H1 (cell line): ENCODE measurements around the gene BTG3. TPM values are rescaled to one million over a fixed set of nuclear protein-coding genes. Genes with fewer than 3 reads are reported as not detected.
A peak's percentile ranks its signal among the peaks of the same experiment; 100 is the strongest.

Experiments
- CTCF ChIA-PET: fragments of 300-600 bp; sonication (Branson Sonifier 250); formaldehyde crosslinking; loops from one replicate; lab custom pipeline; 2021; ENCODE audit not compliant: partially characterized antibody; lab: Charles Lee
- POLR2A ChIA-PET: fragments of 300-600 bp; sonication (Branson Sonifier 250); formaldehyde crosslinking; loops from one replicate; lab custom pipeline; 2021; ENCODE audit warnings: inconsistent platforms; ENCODE audit not compliant: partially characterized antibody; lab: Charles Lee
- DNase-seq, 2 experiments: peaks; one replicate each; pipeline versions ENCODE4 v3.0.0 to v3.0.0-alpha.2; 2010 to 2022; ENCODE audit warnings: low spot score in 2 of 2, low read depth in 1 of 2, mixed read lengths in 1 of 2
- FAIRE-seq: peaks from 2 replicates; lab custom pipeline; 2011; peaks lifted over from hg19 to GRCh38; lab: Jason Lieb, UNC
- H2AFZ ChIP-seq: 2 replicates; pipeline ENCODE4 v1.8.1; 2012; ENCODE audit warnings: low read length, inconsistent platforms
- H2AK5ac ChIP-seq: 2 replicates; pipeline ENCODE4 v1.6.1; 2013; ENCODE audit warnings: low read depth, low read length
- H2BK120ac ChIP-seq: replicated peaks from 2 replicates; pipeline ENCODE3; 2013; ENCODE audit warnings: low read depth, low read length, inconsistent platforms
- H2BK12ac ChIP-seq: 2 replicates; pipeline ENCODE4 v1.6.1; 2013; ENCODE audit warnings: low read depth, low read length
- H2BK15ac ChIP-seq: 2 replicates; pipeline ENCODE4 v1.6.1; 2013; ENCODE audit warnings: low read length
- H2BK20ac ChIP-seq: 2 replicates; pipeline ENCODE4 v1.6.1; 2013; ENCODE audit warnings: low read length
- H2BK5ac ChIP-seq: 2 replicates; pipeline ENCODE4 v1.6.1; 2013; ENCODE audit warnings: low read depth, low read length
- H3K14ac ChIP-seq: 2 replicates; pipeline ENCODE4 v1.6.1; 2013; ENCODE audit warnings: inconsistent platforms; ENCODE audit not compliant: insufficient read length
- H3K18ac ChIP-seq: 2 replicates; pipeline ENCODE4 v1.6.1; 2013; ENCODE audit warnings: low read length; ENCODE audit errors: extremely low read depth
- H3K23ac ChIP-seq: 2 replicates; pipeline ENCODE4 v1.6.1; 2013; ENCODE audit warnings: inconsistent platforms; ENCODE audit not compliant: insufficient read length
- H3K23me2 ChIP-seq: 2 replicates; pipeline ENCODE4 v1.6.1; 2013; ENCODE audit warnings: low read depth, low read length
- H3K27ac ChIP-seq: 2 replicates; pipeline ENCODE4 v1.6.1; 2011; ENCODE audit warnings: low read depth, low read length, inconsistent platforms
- H3K27me3 ChIP-seq, 4 experiments: replicated peaks in 1 of 4; 1 replicate in 1 of 4; 2 replicates in 3 of 4; pipeline versions ENCODE4 v1.6.1 to v1.8.1; 2011 to 2013; ENCODE audit warnings: low read length in 3 of 4, mild to moderate bottlenecking in 3 of 4, inconsistent platforms in 2 of 4, mixed read lengths in 2 of 4, moderate library complexity in 1 of 4; ENCODE audit not compliant: control insufficient read depth in 3 of 4, insufficient read depth in 3 of 4; ENCODE audit errors: extremely low read depth in 1 of 4
- H3K36me3 ChIP-seq, 4 experiments: 2 replicates each; pipeline versions ENCODE4 v1.6.1 to v1.8.1; 2011 to 2013; ENCODE audit warnings: mild to moderate bottlenecking in 4 of 4, low read length in 3 of 4, moderate library complexity in 2 of 4, control low read depth in 1 of 4, inconsistent platforms in 1 of 4; ENCODE audit not compliant: insufficient read depth in 4 of 4, control insufficient read depth in 2 of 4
- H3K4ac ChIP-seq: replicated peaks from 2 replicates; pipeline ENCODE3; 2013; ENCODE audit warnings: low read length, low read depth, mixed read lengths, inconsistent platforms; ENCODE audit not compliant: insufficient read length
- H3K4me1 ChIP-seq, 4 experiments: replicated peaks in 1 of 4; 1 replicate in 1 of 4; 2 replicates in 3 of 4; pipeline versions ENCODE4 v1.6.1 to v1.8.1; 2011 to 2013; ENCODE audit warnings: low read length in 3 of 4, inconsistent platforms in 2 of 4, mixed read lengths in 1 of 4; ENCODE audit not compliant: insufficient read depth in 4 of 4, control insufficient read depth in 3 of 4
- H3K4me2 ChIP-seq, 2 experiments: 2 replicates each; pipeline versions ENCODE4 v1.6.1 to v1.8.1; 2011 to 2013; ENCODE audit warnings: low read depth in 2 of 2, low read length in 2 of 2, control low read depth in 1 of 2, inconsistent platforms in 1 of 2, mild to moderate bottlenecking in 1 of 2; ENCODE audit not compliant: insufficient read depth in 1 of 2
- H3K4me3 ChIP-seq, 4 experiments: fragments of 200-600, 300-600 bp in 1 of 4; sonication (generic), shearing (Covaris generic), sonication (Bioruptor Twin) in 1 of 4; 2 replicates each; pipeline versions ENCODE4 v1.5.1 to v1.8.1; 2011 to 2016; ENCODE audit warnings: low read length in 4 of 4, low read depth in 3 of 4, control low read depth in 2 of 4, inconsistent platforms in 2 of 4, mild to moderate bottlenecking in 2 of 4, mixed read lengths in 1 of 4, moderate library complexity in 1 of 4; ENCODE audit not compliant: insufficient read depth in 2 of 4; ENCODE audit errors: extremely low read depth in 1 of 4
- H3K56ac ChIP-seq: replicated peaks from 2 replicates; pipeline ENCODE3; 2013; ENCODE audit warnings: low read depth, mild to moderate bottlenecking, mixed read lengths, low read length, inconsistent platforms; ENCODE audit not compliant: insufficient read length
- H3K79me1 ChIP-seq: 2 replicates; pipeline ENCODE4 v1.6.1; 2013; ENCODE audit warnings: low read depth, low read length, control low read depth
- H3K79me2 ChIP-seq, 2 experiments: 2 replicates each; pipeline versions ENCODE4 v1.6.1 to v1.8.1; 2012 to 2013; ENCODE audit warnings: low read length in 2 of 2, mild to moderate bottlenecking in 2 of 2, inconsistent platforms in 1 of 2; ENCODE audit not compliant: insufficient read depth in 2 of 2, control insufficient read depth in 1 of 2
- H3K9ac ChIP-seq, 4 experiments: replicated peaks in 1 of 4; 1 replicate in 1 of 4; 2 replicates in 3 of 4; pipeline versions ENCODE4 v1.6.1 to v1.8.1; 2011 to 2013; ENCODE audit warnings: low read depth in 3 of 4, low read length in 3 of 4, control low read depth in 2 of 4, mild to moderate bottlenecking in 2 of 4, moderate library complexity in 2 of 4, inconsistent platforms in 1 of 4; ENCODE audit errors: extremely low read depth in 1 of 4
- H3K9me3 ChIP-seq, 2 experiments: 2 replicates each; pipeline versions ENCODE4 v1.6.1 to v1.8.1; 2012 to 2013; ENCODE audit warnings: mild to moderate bottlenecking in 2 of 2, moderate library complexity in 2 of 2, control low read depth in 1 of 2, inconsistent platforms in 1 of 2, low read depth in 1 of 2, low read length in 1 of 2, mixed read lengths in 1 of 2; ENCODE audit not compliant: insufficient read depth in 2 of 2
- H4K20me1 ChIP-seq, 2 experiments: replicated peaks in 1 of 2; 2 replicates each; pipeline versions ENCODE3 to v1.8.1; 2011 to 2013; ENCODE audit warnings: inconsistent platforms in 2 of 2, low read length in 2 of 2, mild to moderate bottlenecking in 1 of 2; ENCODE audit not compliant: insufficient read depth in 2 of 2, control insufficient read depth in 1 of 2
- H4K5ac ChIP-seq: 2 replicates; pipeline ENCODE4 v1.6.1; 2013; ENCODE audit warnings: low read length, low read depth, mixed read lengths, inconsistent platforms; ENCODE audit not compliant: insufficient read length
- H4K8ac ChIP-seq: 2 replicates; pipeline ENCODE4 v1.8.0; 2013; ENCODE audit warnings: mild to moderate bottlenecking, moderate library complexity, low read length, inconsistent platforms; ENCODE audit not compliant: insufficient read depth; ENCODE audit errors: extremely low read depth
- H4K91ac ChIP-seq: replicated peaks from 2 replicates; pipeline ENCODE3; 2013; ENCODE audit warnings: low read length, mixed read lengths, inconsistent platforms; ENCODE audit not compliant: insufficient read length
- CEBPB ChIP-seq: IDR thresholded peaks from 2 replicates; pipeline ENCODE4 v1.6.1; 2012; ENCODE audit warnings: low read depth, low read length
- TBP ChIP-seq: IDR thresholded peaks from 2 replicates; pipeline ENCODE4 v1.6.1; 2011; ENCODE audit warnings: low read depth, low read length, improper control_type of control experiment
- WGBS, 2 experiments: shearing (Covaris generic) in 1 of 2; methylation state at CpG; one replicate each; pipeline versions ENCODE4 v1.1.6 to v1.1.7; 2013 to 2015; ENCODE audit warnings: low lambda C conversion rate in 2 of 2, mixed read lengths in 2 of 2, inconsistent platforms in 1 of 2, low coverage in 1 of 2, missing lambda C conversion rate in 1 of 2; ENCODE audit not compliant: insufficient replicate concordance in 2 of 2, insufficient coverage in 1 of 2, insufficient read length in 1 of 2; ENCODE audit errors: extremely low coverage in 1 of 2, missing lambda C conversion rate in 1 of 2; 5-methylcytosine and 5-hydroxymethylcytosine counted together
- polyA plus RNA-seq, 7 experiments: library from polyadenylated mRNA; depleted of rRNA in 3 of 7; stranded (reverse) in 5 of 7; unstranded in 2 of 7; fragments of >200 nt in 5 of 7; fragments of 200-250 nt in 2 of 7; gene quantifications; 1 replicate in 5 of 7; 2 replicates in 1 of 7; 4 replicates in 1 of 7; pipeline versions ENCODE4 v1.2.1 to v1.2.3, GENCODE V29; 2011 to 2013; ENCODE audit warnings: missing spikeins in 2 of 7, mixed read lengths in 2 of 7
- total RNA-seq: library from RNA; stranded (reverse); fragmentation: NEBNext Ultra II Directional; extraction: Animal tissue kit (Norgen Biotek cat#: 25700); gene quantifications from 2 replicates; pipeline ENCODE4 v1.2.1, GENCODE V29; 2021

BTG3 gene
- total and polyA plus RNA-seq, 2 of the 8 experiments (the other 6 are each of a cell fraction or from before 2014, with no cell fraction given), result 13.6 to 25.9 TPM

DNA sequence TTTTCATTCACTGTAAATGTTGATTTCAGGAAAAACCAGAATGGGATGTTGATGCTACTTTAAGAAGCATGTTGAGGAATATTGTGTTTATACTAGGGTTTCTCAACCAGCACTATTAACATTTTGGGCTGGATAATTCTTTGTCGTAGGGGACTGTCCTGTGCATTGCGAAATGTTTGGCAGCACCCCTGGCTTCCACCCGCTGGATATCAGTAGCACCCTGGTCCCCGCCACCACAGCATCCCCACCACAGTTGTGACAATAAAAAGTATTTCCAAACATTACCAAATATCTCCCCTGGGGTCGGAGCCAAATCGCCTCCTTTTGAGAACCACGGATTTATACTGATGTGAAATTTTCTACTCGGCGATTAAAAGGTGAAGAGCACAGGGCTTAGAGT is 41.9 kb downstream of the BTG3 start:
- ChIA-PET CTCF (interaction anchor here (0.9 kb wide), 2 partner anchors 16 to 18 kb away, joined by 3 to 4 read pairs; no protein-coding TSS in a partner anchor), POLR2A (interaction anchor here (0.9 to 1.7 kb wide), 2 partner anchors 11 to 29 kb away, joined by 3 to 5 read pairs; no protein-coding TSS in a partner anchor)
- no peak overlapping the region for H2AFZ ChIP-seq
- H3K4me2 ChIP-seq, result no peak overlapping the region
- no peak overlapping the region for H3K4ac ChIP-seq
- no peak overlapping the region for H3K18ac ChIP-seq
- H3K79me2 ChIP-seq, result peaks cover 0 to 30% of the 10 kb centered on the region in 2 experiments; a peak in 3 of 4 replicates
- H3K79me1 ChIP-seq, result no peaks in the 10 kb centered on the region
- no peaks in the 10 kb centered on the region for H3K9me3 ChIP-seq
- no peak overlapping the region for H4K5ac ChIP-seq
- H2BK120ac ChIP-seq, result no peak overlapping the region
- H3K23me2 ChIP-seq, result no peaks in the 10 kb centered on the region
- H2BK20ac ChIP-seq, result no peak overlapping the region
- H3K4me1 ChIP-seq, result no peaks in the 10 kb centered on the region
- 93% methylated on average over 9 of the region's 9 CpGs; no CpG with 5 or more reads in 1 of the 2 experiments for WGBS, 2 experiments
- H3K27ac ChIP-seq, result no peak overlapping the region
- no peak overlapping the region for H4K8ac ChIP-seq
- H3K4me3 ChIP-seq, result no peak overlapping the region
- no peak overlapping the region for H3K23ac ChIP-seq
- H3K36me3 ChIP-seq, result peaks cover 0 to 14% (median 0%) of the 10 kb centered on the region in 4 experiments; a peak in 1 of 8 replicates
- no peak overlapping the region for H2BK12ac ChIP-seq
- H2BK5ac ChIP-seq, result no peak overlapping the region
- H3K14ac ChIP-seq, result no peak overlapping the region
- H4K91ac ChIP-seq, result no peak overlapping the region
- no peaks in the 10 kb centered on the region for H3K27me3 ChIP-seq
- H4K20me1 ChIP-seq, result peaks cover 2 to 4% of the 10 kb centered on the region in 2 experiments
- no peak overlapping the region for H3K56ac ChIP-seq
- no peak overlapping the region for H2BK15ac ChIP-seq
- no peak for FAIRE-seq
- TF ChIP-seq TBP (no peak), CEBPB (peak; percentile 47; the same call in 1 of the 2 replicates)
- TF ChIP-seq, all 59 proteins: peak for 1
- no peak for DNase-seq
- Histone ChIP-seq H2AK5ac (no peak overlapping the region), H3K9ac (no peak overlapping the region)
